BLaER1 treated with 17β-estradiol and CSF1 and Interleukin-3, amounts not matched to agents 10 nM and 100 nM (cell line): ENCODE results near the gene PCTP.

Experiments
- H3K27ac ChIP-seq, 11 experiments: shearing (Covaris generic); formaldehyde crosslinking; 2 replicates each; pipeline ENCODE4 v1.8.1; 2022
- H3K27me3 ChIP-seq, 11 experiments: shearing (Covaris generic); formaldehyde crosslinking; 2 replicates each; pipeline ENCODE4 v1.8.1; 2022
- H3K36me3 ChIP-seq, 11 experiments: shearing (Covaris generic); formaldehyde crosslinking; 2 replicates each; pipeline ENCODE4 v1.8.1; 2022
- H3K4me1 ChIP-seq, 10 experiments: shearing (Covaris generic); formaldehyde crosslinking; 2 replicates each; pipeline ENCODE4 v1.8.1; 2022
- H3K4me2 ChIP-seq, 11 experiments: shearing (Covaris generic); formaldehyde crosslinking; 2 replicates each; pipeline ENCODE4 v1.8.1; 2022
- H3K4me3 ChIP-seq, 10 experiments: shearing (Covaris generic); formaldehyde crosslinking; 2 replicates each; pipeline ENCODE4 v1.8.1; 2022
- H3K9ac ChIP-seq, 11 experiments: shearing (Covaris generic); formaldehyde crosslinking; 2 replicates each; pipeline ENCODE4 v1.8.1; 2022
- H3K9me3 ChIP-seq, 11 experiments: shearing (Covaris generic); formaldehyde crosslinking; replicated peaks in 1 of 11; 2 replicates each; pipeline ENCODE4 v1.8.1; 2022
- H4K20me1 ChIP-seq, 11 experiments: shearing (Covaris generic); formaldehyde crosslinking; 2 replicates each; pipeline ENCODE4 v1.8.1; 2022
- Cebpa-rat ChIP-seq, 11 experiments: shearing (Covaris generic); IDR thresholded peaks; 2 replicates each; pipeline ENCODE4 v1.8.1; 2022

Gene PCTP

DNA sequence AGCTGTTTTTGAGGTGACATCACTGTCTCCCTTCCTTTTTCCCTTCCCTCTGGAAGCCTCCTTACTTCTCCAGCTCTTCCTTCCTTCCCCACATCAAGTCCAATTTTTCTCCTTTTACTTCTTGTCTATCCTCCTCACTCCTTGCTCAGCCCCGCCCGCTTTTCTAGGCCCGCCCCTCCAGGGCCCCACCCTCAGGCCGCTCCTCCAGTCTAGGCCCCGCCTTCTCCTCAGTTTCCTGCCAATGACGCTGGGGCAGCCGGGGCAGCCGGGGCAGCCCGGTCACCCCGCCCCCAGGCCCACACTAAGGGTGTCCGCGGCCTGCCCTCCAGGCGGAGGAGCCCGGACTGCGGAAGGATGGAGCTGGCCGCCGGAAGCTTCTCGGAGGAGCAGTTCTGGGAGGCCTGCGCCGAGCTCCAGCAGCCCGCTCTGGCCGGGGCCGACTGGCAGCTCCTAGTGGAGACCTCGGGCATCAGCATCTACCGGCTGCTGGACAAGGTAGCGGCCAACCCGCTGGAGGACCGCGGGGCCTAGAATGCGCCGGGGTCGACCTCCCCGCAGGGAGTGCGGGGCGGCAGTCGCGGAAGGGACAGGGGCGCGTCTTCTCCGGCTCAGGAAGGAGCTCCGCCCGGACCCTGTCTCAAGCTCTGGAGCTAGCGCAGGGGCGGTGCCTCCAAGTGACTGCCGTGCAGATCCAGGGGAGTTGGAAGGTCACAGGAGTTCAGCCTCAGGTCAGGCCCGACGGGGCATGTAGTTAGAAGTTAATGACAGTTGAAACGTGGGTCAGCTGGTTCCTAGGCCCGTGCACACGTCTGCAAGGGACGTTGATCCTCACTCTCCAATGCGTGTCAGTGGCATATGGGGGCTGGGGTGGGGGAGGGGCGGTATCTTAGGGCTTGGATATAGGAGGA is at the start of gene PCTP:
Gene PCTP, plus strand, starts transcription at position 302 of the 908 bp plus-strand sequence. Its CDS starts 53 bp downstream, at position 355.
- peak within 1 kb of the TSS; percentile 78 to 94 (median 87) for H3K27ac ChIP-seq
- H3K27me3 ChIP-seq, result no peaks in the 10 kb centered on the region
- H3K4me2 ChIP-seq, result peak within 1 kb of the TSS; percentile 76 to 99 (median 93)
- peaks cover 14 to 29% (median 17%) of the 10 kb centered on the region in 11 experiments for H3K36me3 ChIP-seq
- H4K20me1 ChIP-seq, result 0 out of 22 replicates have a peak, but pooled peaks cover 0 to 13% (median 0%) of the 10 kb centered on the region in 11 experiments
- H3K9me3 ChIP-seq, result no peaks in the 10 kb centered on the region
- H3K9ac ChIP-seq, result peak within 1 kb of the TSS; percentile 80 to 93 (median 89)
- peaks cover 16 to 27% (median 19%) of the 10 kb centered on the region in 10 experiments for H3K4me1 ChIP-seq
- TF ChIP-seq Cebpa-rat (IDR thresholded peaks at IDR 0.05), result no peak
- H3K4me3 ChIP-seq, result peak within 1 kb of the TSS; percentile 69 to 98 (median 80)

DNA sequence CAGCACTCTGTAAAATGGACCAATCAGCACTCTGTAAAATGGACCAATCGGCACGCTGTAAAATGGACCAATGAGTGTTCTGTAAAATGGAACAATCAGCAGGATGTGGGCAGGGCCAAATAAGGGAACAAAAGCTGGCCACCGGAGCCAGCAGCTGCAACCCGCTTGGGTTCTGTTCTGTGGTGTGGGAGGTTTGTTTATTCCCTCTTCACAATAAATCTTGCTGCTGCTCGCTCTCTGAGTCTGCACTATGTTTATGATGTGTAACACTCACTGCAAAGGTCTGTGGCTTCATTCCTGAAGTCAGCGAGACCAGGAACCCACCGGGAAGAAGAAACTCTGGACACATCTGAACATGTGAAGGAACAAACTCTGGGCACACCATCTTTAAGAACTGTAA is 48.7 kb upstream of the PCTP start:
- Histone ChIP-seq H3K27ac (0 out of 22 replicates have a peak overlapping the region, but pooled peaks of 1 of the 11 experiments have one; percentile 10), H4K20me1 (no peaks in the 10 kb centered on the region), H3K4me3 (no peak overlapping the region), H3K36me3 (no peaks in the 10 kb centered on the region), H3K27me3 (no peaks in the 10 kb centered on the region), H3K9ac (no peak overlapping the region), H3K4me2 (no peak overlapping the region), H3K9me3 (peaks cover 28 to 67% (median 41%) of the 10 kb centered on the region in 11 experiments), H3K4me1 (peaks cover 0 to 30% (median 12%) of the 10 kb centered on the region in 10 experiments; a peak in 9 of 20 replicates)
- no peak for TF ChIP-seq Cebpa-rat (IDR thresholded peaks at IDR 0.05)

- peak in 4 of 11 experiments; percentile 14 to 69 (median 40); a peak in 4 of 22 replicates for TF ChIP-seq Cebpa-rat (IDR thresholded peaks at IDR 0.05)
- H3K36me3 ChIP-seq, result no peaks in the 10 kb centered on the region
These were observed 46.5 kb upstream of the PCTP start for GRCh38 chr17:55704401-55704800.

DNA sequence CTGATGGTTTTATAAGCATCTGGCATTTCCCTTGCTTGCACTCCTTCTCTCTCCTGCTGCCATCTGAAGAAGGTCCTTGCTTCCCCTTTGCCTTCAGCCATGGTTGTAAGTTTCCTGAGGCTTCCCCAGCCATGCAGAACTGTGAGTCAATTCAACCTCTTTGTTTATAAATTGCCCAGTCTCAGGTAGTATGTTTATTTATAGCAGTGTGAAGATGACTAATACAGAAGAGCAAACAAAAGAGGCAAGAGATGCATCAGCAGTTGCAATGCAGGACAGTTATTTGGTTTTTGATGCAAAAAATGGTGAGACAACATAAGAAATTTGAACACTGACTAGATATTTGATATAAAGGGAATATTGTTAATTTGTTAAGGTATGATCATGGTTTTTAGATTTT is 45.0 kb upstream of the PCTP start:
- Histone ChIP-seq H3K9ac (no peak overlapping the region), H3K4me1 (peaks cover 0 to 44% (median 21%) of the 10 kb centered on the region in 10 experiments; a peak in 16 of 20 replicates), H3K4me2 (peak overlapping the region in 3 of 11 experiments; percentile 14 to 39 (median 14); a peak in 3 of 22 replicates), H4K20me1 (no peaks in the 10 kb centered on the region), H3K27me3 (no peaks in the 10 kb centered on the region), H3K9me3 (peaks cover 18 to 38% (median 22%) of the 10 kb centered on the region in 11 experiments), H3K27ac (no peak overlapping the region), H3K36me3 (no peaks in the 10 kb centered on the region), H3K4me3 (no peak overlapping the region)
- no peak for TF ChIP-seq Cebpa-rat (IDR thresholded peaks at IDR 0.05)

More at GRCh38 chr17:55704401-55704800, 46.5 kb upstream of the PCTP start:
- Histone ChIP-seq H3K4me1 (peaks cover 0 to 30% (median 12%) of the 10 kb centered on the region in 10 experiments; a peak in 9 of 20 replicates), H3K4me3 (no peak overlapping the region), H3K27ac (peak overlapping the region in 4 of 11 experiments; percentile 34 to 60 (median 47); a peak in 7 of 22 replicates), H3K9me3 (peaks cover 19 to 46% (median 25%) of the 10 kb centered on the region in 11 experiments), H4K20me1 (no peaks in the 10 kb centered on the region), H3K9ac (no peak overlapping the region), H3K4me2 (peak overlapping the region in 5 of 11 experiments; percentile 16 to 54 (median 29); a peak in 9 of 22 replicates), H3K27me3 (no peaks in the 10 kb centered on the region)

GRCh38 chr17:55706808-55707773 is 43.8 kb upstream of the PCTP start:
- H4K20me1 ChIP-seq, result no peaks in the 10 kb centered on the region
- H3K27ac ChIP-seq, result no peak overlapping the region
- peaks cover 5 to 26% (median 9%) of the 10 kb centered on the region in 11 experiments for H3K9me3 ChIP-seq

DNA sequence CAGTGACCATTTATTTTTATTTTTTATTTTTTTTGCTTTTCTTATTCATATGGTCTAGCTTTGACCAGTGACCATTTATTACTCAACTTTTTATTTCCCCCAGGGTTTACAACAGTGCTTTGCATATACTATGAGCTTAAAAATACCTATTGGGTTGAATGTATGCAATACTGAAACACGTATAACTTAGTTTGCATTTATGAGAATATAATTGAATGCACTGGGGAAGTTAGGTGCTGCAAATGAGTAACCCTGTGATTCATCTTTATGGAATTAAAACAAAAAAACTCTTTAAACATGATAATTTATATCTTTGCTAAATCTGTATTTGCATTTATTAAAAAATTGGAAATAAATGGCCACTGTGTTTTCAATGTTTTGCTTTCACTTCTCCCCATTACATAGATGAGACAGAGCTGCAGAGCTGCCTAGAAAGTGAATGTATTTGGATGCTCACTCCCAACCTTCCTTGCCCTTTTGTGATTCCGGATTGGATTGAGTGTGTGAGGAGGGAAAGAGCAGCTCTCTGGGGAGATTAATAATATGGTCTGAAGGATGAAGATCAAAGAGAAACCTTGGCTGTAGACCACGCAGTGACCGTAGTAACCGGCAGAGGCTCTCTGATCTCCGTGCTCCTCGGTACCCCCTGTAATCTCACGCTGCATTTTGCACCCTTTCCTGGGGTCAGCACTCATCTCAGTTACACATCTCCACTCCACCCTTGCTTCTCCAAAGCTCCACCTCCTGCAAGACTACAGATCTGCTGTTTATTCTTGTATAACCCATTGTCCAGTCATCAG is 42.5 kb upstream of the PCTP start:
- H3K9ac ChIP-seq, result no peak overlapping the region
- no peaks in the 10 kb centered on the region for H4K20me1 ChIP-seq
- peaks cover 0 to 15% (median 0%) of the 10 kb centered on the region in 11 experiments; a peak in 7 of 22 replicates for H3K9me3 ChIP-seq
- H3K4me3 ChIP-seq, result no peak overlapping the region
- no peaks in the 10 kb centered on the region for H3K36me3 ChIP-seq
- TF ChIP-seq Cebpa-rat (IDR thresholded peaks at IDR 0.05), result no peak
- peaks cover 0 to 46% (median 26%) of the 10 kb centered on the region in 10 experiments; a peak in 16 of 20 replicates for H3K4me1 ChIP-seq
- no peak overlapping the region for H3K27ac ChIP-seq
- H3K4me2 ChIP-seq, result no peak overlapping the region
- H3K27me3 ChIP-seq, result no peaks in the 10 kb centered on the region

More at GRCh38 chr17:55706808-55707773, 43.8 kb upstream of the PCTP start:
- no peak for TF ChIP-seq Cebpa-rat (IDR thresholded peaks at IDR 0.05)
- peaks cover 0 to 53% (median 26%) of the 10 kb centered on the region in 10 experiments; a peak in 16 of 20 replicates for H3K4me1 ChIP-seq
- no peaks in the 10 kb centered on the region for H3K36me3 ChIP-seq
- H3K27me3 ChIP-seq, result no peaks in the 10 kb centered on the region
- no peak overlapping the region for H3K9ac ChIP-seq
- no peak overlapping the region for H3K4me3 ChIP-seq
- no peak overlapping the region for H3K4me2 ChIP-seq

DNA sequence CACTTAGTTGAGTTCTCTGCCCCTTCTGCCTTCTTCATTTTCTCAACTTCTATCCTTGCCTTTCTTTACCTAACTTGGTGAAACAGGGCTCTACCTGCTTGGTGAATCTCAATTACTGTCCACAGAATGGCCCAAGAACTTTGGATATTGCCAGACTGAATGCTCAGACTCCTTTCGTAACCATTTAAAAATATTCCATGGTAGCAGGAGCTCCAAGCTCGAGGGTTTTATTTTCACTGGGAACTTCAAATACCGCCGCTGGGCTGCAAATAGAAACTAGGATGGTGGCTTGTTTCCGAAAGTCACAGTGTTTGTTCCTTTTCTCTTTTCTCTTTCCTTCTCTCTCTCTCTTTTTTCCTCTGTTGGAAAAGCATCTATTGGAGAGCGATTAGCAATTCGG is 41.4 kb upstream of the PCTP start:
- Histone ChIP-seq H3K27ac (no peak overlapping the region), H4K20me1 (no peaks in the 10 kb centered on the region), H3K4me2 (peak overlapping the region in 2 of 11 experiments; percentile 44 to 49; a peak in 2 of 22 replicates), H3K4me3 (no peak overlapping the region), H3K9me3 (peaks cover 0 to 11% (median 0%) of the 10 kb centered on the region in 11 experiments; a peak in 6 of 22 replicates), H3K4me1 (peaks cover 0 to 35% (median 19%) of the 10 kb centered on the region in 10 experiments; a peak in 16 of 20 replicates), H3K27me3 (no peaks in the 10 kb centered on the region), H3K9ac (no peak overlapping the region), H3K36me3 (no peaks in the 10 kb centered on the region)
- no peak for TF ChIP-seq Cebpa-rat (IDR thresholded peaks at IDR 0.05)
